Measurements from ENCODE around the gene ALK. TPM values are rescaled to one million over a fixed set of nuclear protein-coding genes. Genes with fewer than 3 reads are reported as not detected.

ALK gene
- total and polyA plus RNA-seq, 10 of the 15 experiments (the other 5 are each of a cell fraction or from before 2014, with no cell fraction given): 0.11 TPM; not detected in 9

DNA sequence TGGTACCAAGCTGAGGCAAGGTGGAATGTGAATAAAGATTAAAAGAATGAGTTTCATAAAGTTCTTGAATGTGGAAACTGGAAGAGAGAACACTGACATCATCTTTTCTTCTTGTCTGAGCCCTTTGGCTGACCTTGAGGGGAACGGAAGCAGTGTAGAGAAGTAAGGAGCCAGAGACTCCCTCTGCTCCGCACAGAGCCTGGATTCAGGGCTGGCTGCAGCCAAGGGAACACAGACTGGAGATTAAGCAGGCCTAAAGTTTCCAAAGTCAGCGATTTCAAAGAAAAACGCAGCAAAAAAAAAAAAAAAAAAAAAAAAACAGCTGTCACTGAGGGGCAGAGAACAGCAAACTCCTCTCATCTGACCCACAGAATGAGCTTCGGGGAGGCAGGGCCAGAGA lies 19.3 kb upstream of the ALK start:
- no peak overlapping the region for H3K4me3 ChIP-seq
- TF ChIP-seq EP300 (IDR thresholded peaks at IDR 0.05; ENCODE audit: borderline replicate concordance in 1 of 2, control insufficient read depth in 1 of 2, low read depth in 2 of 2, low read length in 2 of 2): no peak
- H3K27me3 ChIP-seq (replicated peaks in 1 of 2; ENCODE audit: control insufficient read depth in 2 of 2, insufficient read depth in 2 of 2, low read length in 1 of 2): no peaks in the 10 kb centered on the region; a peak in 1 of 4 replicates
- in situ Hi-C loops (cut with MboI): no loop called here
- intact Hi-C loops (cut with micrococcal nuclease; ENCODE audit: unreplicated experiment): no loop called here
- FAIRE-seq (no peak), ATAC-seq (no peak), DNase-seq (ENCODE audit: low read depth, low spot score) (no peak)
- H4K20me1 ChIP-seq (ENCODE audit: control insufficient read depth, insufficient read depth): no peaks in the 10 kb centered on the region
- 19% methylated on average over 4 of the region's 5 CpGs for WGBS (ENCODE audit: insufficient coverage, insufficient replicate concordance, low lambda C conversion rate, missing lambda C conversion rate)
- ChIA-PET CTCF (interaction anchor here (1.1 to 1.5 kb wide), 2 partner anchors 9 to 1361 kb away, joined by 3 to 4 read pairs; no protein-coding TSS in a partner anchor), SMC1A (ENCODE audit: uncharacterized antibody, unreplicated experiment) (interaction anchor here (1.2 kb wide), 1 partner anchor 9 kb away, joined by 3 read pairs; no protein-coding TSS in a partner anchor), POLR2A (no interaction called here), RAD21 (ENCODE audit: unreplicated experiment) (interaction anchor here (0.7 kb wide), 1 partner anchor 89 kb away, joined by 3 read pairs; no protein-coding TSS in a partner anchor)
- no TSS peak for BruUV-seq (replicated peaks)
- H3K9me3 ChIP-seq (replicated peaks; ENCODE audit: control insufficient read depth, insufficient read depth, low read length): no peaks in the 10 kb centered on the region
- no peaks in the 10 kb centered on the region for H3K79me2 ChIP-seq (ENCODE audit: control insufficient read depth, insufficient read depth, low read length)
- H3K27ac ChIP-seq (ENCODE audit: control insufficient read depth, insufficient read depth): no peak overlapping the region
- H3K4me1 ChIP-seq (ENCODE audit: control insufficient read depth, insufficient read depth, low read length): no peaks in the 10 kb centered on the region
- no peak overlapping the region for H2AFZ ChIP-seq (ENCODE audit: control insufficient read depth, low read depth, low read length)
- H3K4me2 ChIP-seq (ENCODE audit: control insufficient read depth, insufficient read depth): no peak overlapping the region
- no peaks in the 10 kb centered on the region for H3K36me3 ChIP-seq (ENCODE audit: control insufficient read depth in 2 of 2, insufficient read depth in 2 of 2, low read length in 1 of 2)
- H3K9ac ChIP-seq (ENCODE audit: control insufficient read depth, insufficient read depth, low read length): no peak overlapping the region

- H4K20me1 ChIP-seq (ENCODE audit: control insufficient read depth, insufficient read depth): no peaks in the 10 kb centered on the region
- no peaks in the 10 kb centered on the region for H3K79me2 ChIP-seq (ENCODE audit: control insufficient read depth, insufficient read depth, low read length)
- POLR2A ChIA-PET: no interaction called here
- 39% methylated on average over 8 of the region's 8 CpGs for WGBS (ENCODE audit: insufficient coverage, insufficient replicate concordance, low lambda C conversion rate, missing lambda C conversion rate)
- RAD21 ChIA-PET (ENCODE audit: unreplicated experiment): no interaction called here
- no peak overlapping the region for H3K4me3 ChIP-seq
- CTCF ChIA-PET: interaction anchor here (3.3 kb wide), 1 partner anchor 13 kb away, joined by 12 read pairs; no protein-coding TSS in a partner anchor
- H3K36me3 ChIP-seq (ENCODE audit: control insufficient read depth in 2 of 2, insufficient read depth in 2 of 2, low read length in 1 of 2): no peaks in the 10 kb centered on the region
- no peak overlapping the region for H3K4me2 ChIP-seq (ENCODE audit: control insufficient read depth, insufficient read depth)
- H3K27me3 ChIP-seq (replicated peaks in 1 of 2; ENCODE audit: control insufficient read depth in 2 of 2, insufficient read depth in 2 of 2, low read length in 1 of 2): peaks cover 0 to 2% of the 10 kb centered on the region in 2 experiments; a peak in 1 of 4 replicates
- H3K4me1 ChIP-seq (ENCODE audit: control insufficient read depth, insufficient read depth, low read length): no peaks in the 10 kb centered on the region
- no peak overlapping the region for H3K27ac ChIP-seq (ENCODE audit: control insufficient read depth, insufficient read depth)
- SMC1A ChIA-PET (ENCODE audit: uncharacterized antibody, unreplicated experiment): no interaction called here
- no peaks in the 10 kb centered on the region for H3K9me3 ChIP-seq (replicated peaks; ENCODE audit: control insufficient read depth, insufficient read depth, low read length)
- intact Hi-C loops (cut with micrococcal nuclease; ENCODE audit: unreplicated experiment): no loop called here
- no peak overlapping the region for H2AFZ ChIP-seq (ENCODE audit: control insufficient read depth, low read depth, low read length)
- no TSS peak for BruUV-seq (replicated peaks)
- FAIRE-seq (no peak), ATAC-seq (no peak), DNase-seq (ENCODE audit: low read depth, low spot score) (no peak)
- no peak overlapping the region for H3K9ac ChIP-seq (ENCODE audit: control insufficient read depth, insufficient read depth, low read length)
- in situ Hi-C loops (cut with MboI): no loop called here
- no peak for TF ChIP-seq SMARCA5 (IDR thresholded peaks at IDR 0.05)
- TF ChIP-seq HCFC1 (IDR thresholded peaks at IDR 0.05; ENCODE audit: low read length): no peak
- TF ChIP-seq SRF (IDR thresholded peaks at IDR 0.05; ENCODE audit: low read depth in 2 of 2, low read length in 2 of 2): no peak
- TF ChIP-seq, protein P1, sequence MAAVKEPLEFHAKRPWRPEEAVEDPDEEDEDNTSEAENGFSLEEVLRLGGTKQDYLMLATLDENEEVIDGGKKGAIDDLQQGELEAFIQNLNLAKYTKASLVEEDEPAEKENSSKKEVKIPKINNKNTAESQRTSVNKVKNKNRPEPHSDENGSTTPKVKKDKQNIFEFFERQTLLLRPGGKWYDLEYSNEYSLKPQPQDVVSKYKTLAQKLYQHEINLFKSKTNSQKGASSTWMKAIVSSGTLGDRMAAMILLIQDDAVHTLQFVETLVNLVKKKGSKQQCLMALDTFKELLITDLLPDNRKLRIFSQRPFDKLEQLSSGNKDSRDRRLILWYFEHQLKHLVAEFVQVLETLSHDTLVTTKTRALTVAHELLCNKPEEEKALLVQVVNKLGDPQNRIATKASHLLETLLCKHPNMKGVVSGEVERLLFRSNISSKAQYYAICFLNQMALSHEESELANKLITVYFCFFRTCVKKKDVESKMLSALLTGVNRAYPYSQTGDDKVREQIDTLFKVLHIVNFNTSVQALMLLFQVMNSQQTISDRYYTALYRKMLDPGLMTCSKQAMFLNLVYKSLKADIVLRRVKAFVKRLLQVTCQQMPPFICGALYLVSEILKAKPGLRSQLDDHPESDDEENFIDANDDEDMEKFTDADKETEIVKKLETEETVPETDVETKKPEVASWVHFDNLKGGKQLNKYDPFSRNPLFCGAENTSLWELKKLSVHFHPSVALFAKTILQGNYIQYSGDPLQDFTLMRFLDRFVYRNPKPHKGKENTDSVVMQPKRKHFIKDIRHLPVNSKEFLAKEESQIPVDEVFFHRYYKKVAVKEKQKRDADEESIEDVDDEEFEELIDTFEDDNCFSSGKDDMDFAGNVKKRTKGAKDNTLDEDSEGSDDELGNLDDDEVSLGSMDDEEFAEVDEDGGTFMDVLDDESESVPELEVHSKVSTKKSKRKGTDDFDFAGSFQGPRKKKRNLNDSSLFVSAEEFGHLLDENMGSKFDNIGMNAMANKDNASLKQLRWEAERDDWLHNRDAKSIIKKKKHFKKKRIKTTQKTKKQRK (IDR thresholded peaks at IDR 0.05; ENCODE audit: low read depth, low read length): no peak
- TF ChIP-seq BACH1 (IDR thresholded peaks at IDR 0.05; ENCODE audit: borderline replicate concordance): no peak
- no peak for TF ChIP-seq RAD51 (IDR thresholded peaks at IDR 0.05)
- no peak for TF ChIP-seq NRF1 (conservative IDR thresholded peaks at IDR 0.05; ENCODE audit: low read depth, low read length)
- TF ChIP-seq, protein P2, sequence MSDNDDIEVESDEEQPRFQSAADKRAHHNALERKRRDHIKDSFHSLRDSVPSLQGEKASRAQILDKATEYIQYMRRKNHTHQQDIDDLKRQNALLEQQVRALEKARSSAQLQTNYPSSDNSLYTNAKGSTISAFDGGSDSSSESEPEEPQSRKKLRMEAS (IDR thresholded peaks at IDR 0.05; ENCODE audit: low read depth, low read length): no peak
- TF ChIP-seq RCOR1 (conservative IDR thresholded peaks at IDR 0.05; ENCODE audit: low read depth, low read length): no peak
These were observed 14.6 kb upstream of the ALK start for GRCh38 chr2:29936020-29936419.

Data from GM12878 (cell line).